Measurements from ENCODE around the gene FRMPD2. TPM values are rescaled to one million over a fixed set of nuclear protein-coding genes. Genes with fewer than 3 reads are reported as not detected.
"Not testable (repeated sequence)": the region's sequence is repeated elsewhere in the genome, so short reads cannot be mapped to it uniquely, and the experiment has no call there.

Gene FRMPD2
- total and polyA plus RNA-seq, 4 experiments from 2014 or later = not detected

DNA sequence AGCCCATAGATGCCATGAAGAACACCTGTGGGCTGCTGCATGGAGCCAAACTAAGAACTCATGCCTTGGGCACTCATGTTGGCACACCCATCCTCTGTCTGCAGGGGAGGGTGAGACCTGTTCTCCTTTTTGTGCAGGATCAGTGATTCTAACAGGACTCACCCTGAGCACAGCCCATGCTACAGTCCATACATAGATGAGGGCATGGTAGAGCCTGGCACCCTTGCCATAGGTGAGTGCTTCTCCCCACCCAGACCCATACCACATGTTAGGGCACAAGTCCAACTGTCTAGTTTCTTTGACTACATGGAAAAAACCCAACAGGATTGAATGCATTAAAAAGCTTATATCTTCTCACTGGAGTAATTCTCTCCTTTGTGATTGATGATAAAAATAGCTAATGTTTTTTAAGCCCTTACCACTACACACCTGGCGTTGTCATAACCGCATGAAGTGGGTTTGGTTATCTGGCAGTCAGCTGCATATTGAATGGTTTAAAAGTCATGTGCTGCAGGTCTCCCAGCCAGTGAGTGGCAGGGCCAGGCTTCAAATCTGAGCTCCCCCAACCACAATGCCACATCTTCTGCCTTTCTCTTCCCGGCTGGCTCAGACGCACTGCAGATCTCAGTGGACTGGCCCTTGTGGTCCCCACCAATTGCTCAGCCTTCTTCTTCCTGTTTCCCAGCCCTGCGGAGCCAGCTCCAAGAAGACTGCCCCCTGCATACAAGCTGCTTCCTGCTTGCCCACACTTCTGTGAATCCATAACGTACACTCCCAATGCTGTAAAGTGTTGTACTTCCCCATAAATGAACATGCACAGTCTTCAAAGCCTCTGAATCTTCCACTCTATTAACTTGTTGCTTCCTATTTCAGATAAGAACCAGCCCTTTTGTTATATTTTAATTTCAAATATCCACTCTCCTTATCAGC lies 120.0 kb downstream of the FRMPD2 start:
- H3K4me1 ChIP-seq (ENCODE audit: insufficient read depth, low read length); intact Hi-C loops (cut with micrococcal nuclease); H3K9me3 Mint-ChIP-seq; DNase-seq; H3K9me3 ChIP-seq (ENCODE audit: control insufficient read depth in 1 of 2, low read length in 2 of 2); H3K36me3 ChIP-seq (ENCODE audit: insufficient read depth, low read length); H3K27ac Mint-ChIP-seq; H3K4me1 Mint-ChIP-seq; H3K27me3 Mint-ChIP-seq; H3K27me3 ChIP-seq (ENCODE audit: insufficient read depth, low read length); CTCF ChIA-PET (ENCODE audit: partially characterized antibody); H3K36me3 Mint-ChIP-seq; POLR2A ChIA-PET (ENCODE audit: partially characterized antibody); H3K4me3 ChIP-seq (ENCODE audit: low read length in 2 of 2); H3K4me3 Mint-ChIP-seq; H3K27ac ChIP-seq (ENCODE audit: low read depth, low read length): not testable (repeated sequence)

DNA sequence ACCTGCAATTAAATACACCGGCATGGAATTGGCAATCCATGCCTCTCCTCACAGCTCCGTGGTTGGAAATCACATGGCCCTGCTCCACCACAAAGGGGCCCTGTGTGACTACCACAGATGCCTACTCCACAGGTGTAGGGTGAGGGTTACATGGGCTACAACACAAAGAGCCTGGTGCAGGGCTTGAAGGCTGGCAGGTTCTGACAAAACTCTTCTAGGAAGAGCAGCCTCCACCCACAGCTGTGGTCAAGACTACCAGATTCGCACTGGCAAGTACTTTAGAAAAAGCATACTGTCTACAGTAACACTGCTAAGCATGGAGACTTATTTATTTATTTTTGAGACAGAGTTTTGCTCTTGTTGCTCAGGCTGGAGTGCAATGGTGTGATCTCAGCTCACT lies 126.9 kb downstream of the FRMPD2 start:
- H3K4me3 Mint-ChIP-seq; DNase-seq; H3K4me3 ChIP-seq (ENCODE audit: low read length in 2 of 2); H3K36me3 ChIP-seq (ENCODE audit: insufficient read depth, low read length); H3K27me3 Mint-ChIP-seq; H3K4me1 Mint-ChIP-seq; H3K4me1 ChIP-seq (ENCODE audit: insufficient read depth, low read length); H3K27me3 ChIP-seq (ENCODE audit: insufficient read depth, low read length); intact Hi-C loops (cut with micrococcal nuclease); H3K27ac Mint-ChIP-seq; POLR2A ChIA-PET (ENCODE audit: partially characterized antibody); H3K36me3 Mint-ChIP-seq; CTCF ChIA-PET (ENCODE audit: partially characterized antibody); H3K9me3 Mint-ChIP-seq; H3K9me3 ChIP-seq (ENCODE audit: control insufficient read depth in 1 of 2, low read length in 2 of 2); H3K27ac ChIP-seq (ENCODE audit: low read depth, low read length): not testable (repeated sequence)

GRCh38 chr10:48143721-48144642 lies 130.5 kb downstream of the FRMPD2 start:
- CTCF ChIA-PET (ENCODE audit: partially characterized antibody); H3K27me3 ChIP-seq (ENCODE audit: insufficient read depth, low read length); H3K4me1 ChIP-seq (ENCODE audit: insufficient read depth, low read length); DNase-seq; H3K36me3 Mint-ChIP-seq; H3K27me3 Mint-ChIP-seq; H3K4me3 ChIP-seq (ENCODE audit: low read length in 2 of 2); H3K9me3 ChIP-seq (ENCODE audit: control insufficient read depth in 1 of 2, low read length in 2 of 2); H3K9me3 Mint-ChIP-seq; intact Hi-C loops (cut with micrococcal nuclease); H3K4me3 Mint-ChIP-seq; POLR2A ChIA-PET (ENCODE audit: partially characterized antibody); H3K27ac ChIP-seq (ENCODE audit: low read depth, low read length); H3K27ac Mint-ChIP-seq; H3K36me3 ChIP-seq (ENCODE audit: insufficient read depth, low read length); H3K4me1 Mint-ChIP-seq: not testable (repeated sequence)

GRCh38 chr10:48140949-48141348 lies 133.5 kb downstream of the FRMPD2 start:
- H3K27me3 Mint-ChIP-seq; H3K27me3 ChIP-seq (ENCODE audit: insufficient read depth, low read length); H3K27ac ChIP-seq (ENCODE audit: low read depth, low read length); DNase-seq; H3K9me3 ChIP-seq (ENCODE audit: control insufficient read depth in 1 of 2, low read length in 2 of 2); H3K4me3 ChIP-seq (ENCODE audit: low read length in 2 of 2); H3K4me1 Mint-ChIP-seq; CTCF ChIA-PET (ENCODE audit: partially characterized antibody); H3K36me3 Mint-ChIP-seq; H3K9me3 Mint-ChIP-seq; H3K4me3 Mint-ChIP-seq; H3K36me3 ChIP-seq (ENCODE audit: insufficient read depth, low read length); H3K4me1 ChIP-seq (ENCODE audit: insufficient read depth, low read length); intact Hi-C loops (cut with micrococcal nuclease); H3K27ac Mint-ChIP-seq; POLR2A ChIA-PET (ENCODE audit: partially characterized antibody): not testable (repeated sequence)

DNA sequence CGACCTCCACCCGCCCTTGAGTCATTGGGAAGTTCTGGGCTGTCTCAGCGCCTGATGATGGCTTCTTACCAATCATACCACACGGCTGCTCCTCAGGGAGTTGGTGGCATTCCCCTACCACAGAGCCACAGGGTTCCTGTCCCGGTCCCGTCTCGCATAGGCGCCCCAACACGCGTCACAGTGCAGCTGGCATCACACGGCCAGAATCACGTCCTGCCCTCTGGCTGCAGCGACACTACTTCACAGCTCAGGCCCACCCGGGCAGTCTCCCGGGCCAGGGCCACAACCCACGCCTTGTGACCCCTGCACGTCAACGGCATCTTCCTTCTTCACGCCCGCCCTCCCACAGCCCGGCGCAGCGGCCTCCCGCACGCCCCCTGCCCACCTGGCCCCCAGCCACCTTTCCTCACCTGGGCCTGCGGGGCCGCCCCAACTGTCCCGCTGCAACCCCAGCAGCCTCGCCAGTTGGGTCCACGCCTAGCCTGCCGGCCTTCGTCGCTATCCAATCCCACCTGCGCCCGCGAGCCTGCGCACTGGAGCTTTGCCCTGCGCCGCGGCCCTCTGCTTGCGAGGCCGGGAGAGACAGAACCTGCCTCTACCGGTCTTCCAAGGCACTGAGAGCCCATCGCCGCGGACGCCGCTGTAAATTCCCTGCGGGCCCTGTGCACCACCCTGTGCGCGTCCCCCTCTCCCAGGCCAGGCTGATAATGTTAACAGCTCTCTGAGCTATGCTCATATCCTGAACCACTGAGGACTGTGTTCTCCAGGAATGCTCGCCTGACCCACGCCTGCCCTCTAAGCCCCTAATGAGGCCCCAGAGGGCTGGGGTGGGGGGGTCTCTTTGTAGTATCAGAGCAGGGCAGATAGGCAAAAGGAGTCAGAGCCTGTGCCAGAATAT lies 134.3 kb downstream of the FRMPD2 start:
- DNase-seq; H3K4me3 Mint-ChIP-seq; POLR2A ChIA-PET (ENCODE audit: partially characterized antibody); H3K4me1 ChIP-seq (ENCODE audit: insufficient read depth, low read length); H3K4me3 ChIP-seq (ENCODE audit: low read length in 2 of 2); H3K27ac ChIP-seq (ENCODE audit: low read depth, low read length); H3K9me3 Mint-ChIP-seq; intact Hi-C loops (cut with micrococcal nuclease); H3K27ac Mint-ChIP-seq; CTCF ChIA-PET (ENCODE audit: partially characterized antibody); H3K36me3 ChIP-seq (ENCODE audit: insufficient read depth, low read length); H3K4me1 Mint-ChIP-seq; H3K27me3 Mint-ChIP-seq; H3K27me3 ChIP-seq (ENCODE audit: insufficient read depth, low read length); H3K9me3 ChIP-seq (ENCODE audit: control insufficient read depth in 1 of 2, low read length in 2 of 2); H3K36me3 Mint-ChIP-seq: not testable (repeated sequence)

DNA sequence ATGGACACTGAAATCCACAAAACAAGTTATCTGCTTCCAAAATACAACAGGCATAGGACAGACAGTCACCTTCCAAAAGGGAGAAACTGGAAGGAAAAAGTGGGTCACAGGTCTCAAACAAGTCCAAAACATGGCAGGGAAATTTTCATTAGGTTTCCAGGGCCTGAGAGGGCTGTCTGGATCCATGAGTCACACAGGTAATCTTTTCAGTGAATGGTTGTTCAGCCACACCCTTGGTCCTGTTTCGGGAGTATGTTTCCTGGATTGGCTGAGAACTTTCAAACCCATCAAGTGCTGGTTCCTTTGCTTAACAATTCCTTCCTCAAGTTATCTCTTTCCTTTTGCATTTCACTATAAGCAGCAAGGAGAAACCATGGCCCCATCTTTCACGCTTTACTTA lies 145.5 kb downstream of the FRMPD2 start:
- intact Hi-C loops (cut with micrococcal nuclease); H3K27me3 ChIP-seq (ENCODE audit: insufficient read depth, low read length); CTCF ChIA-PET (ENCODE audit: partially characterized antibody); H3K36me3 Mint-ChIP-seq; H3K4me3 ChIP-seq (ENCODE audit: low read length in 2 of 2); POLR2A ChIA-PET (ENCODE audit: partially characterized antibody); H3K36me3 ChIP-seq (ENCODE audit: insufficient read depth, low read length); H3K27ac Mint-ChIP-seq; H3K4me1 ChIP-seq (ENCODE audit: insufficient read depth, low read length); H3K4me3 Mint-ChIP-seq; H3K4me1 Mint-ChIP-seq; H3K27ac ChIP-seq (ENCODE audit: low read depth, low read length); H3K9me3 ChIP-seq (ENCODE audit: control insufficient read depth in 1 of 2, low read length in 2 of 2); H3K9me3 Mint-ChIP-seq; DNase-seq; H3K27me3 Mint-ChIP-seq: not testable (repeated sequence)

GRCh38 chr10:48126251-48126650 lies 148.2 kb downstream of the FRMPD2 start:
- H3K36me3 ChIP-seq (ENCODE audit: insufficient read depth, low read length); H3K27ac ChIP-seq (ENCODE audit: low read depth, low read length); H3K9me3 ChIP-seq (ENCODE audit: control insufficient read depth in 1 of 2, low read length in 2 of 2); DNase-seq; H3K4me1 Mint-ChIP-seq; H3K4me3 Mint-ChIP-seq; H3K27me3 ChIP-seq (ENCODE audit: insufficient read depth, low read length); H3K36me3 Mint-ChIP-seq; intact Hi-C loops (cut with micrococcal nuclease); CTCF ChIA-PET (ENCODE audit: partially characterized antibody); H3K4me3 ChIP-seq (ENCODE audit: low read length in 2 of 2); H3K4me1 ChIP-seq (ENCODE audit: insufficient read depth, low read length); POLR2A ChIA-PET (ENCODE audit: partially characterized antibody); H3K9me3 Mint-ChIP-seq; H3K27me3 Mint-ChIP-seq; H3K27ac Mint-ChIP-seq: not testable (repeated sequence)

All from CD4-positive, alpha-beta memory T cell (primary cell).